ENCODE data around the gene PNRC2. TPM values are rescaled to one million over a fixed set of nuclear protein-coding genes. Genes with fewer than 3 reads are reported as not detected.

Gene PNRC2
- total RNA-seq, 1 experiment from 2014 or later, result 166 TPM

- no peaks in the 10 kb centered on the region for H3K36me3 Mint-ChIP-seq
- H3K4me3 Mint-ChIP-seq, result no peak overlapping the region
- ChIA-PET CTCF (no interaction called here), POLR2A (no interaction called here)
- H3K9me3 Mint-ChIP-seq, result no peaks in the 10 kb centered on the region
- H3K4me1 Mint-ChIP-seq, result no peaks in the 10 kb centered on the region; the same call in 1 of the 2 replicates
- ATAC-seq (no peak), DNase-seq (ENCODE audit: low spot score) (no peak)
- H3K27ac Mint-ChIP-seq, result no peak overlapping the region
- no peak for TF ChIP-seq IRF1 (CRISPR knock-in tag; IDR thresholded peaks at IDR 0.05)
- TF ChIP-seq SMAD3 (CRISPR knock-in tag; IDR thresholded peaks at IDR 0.05; ENCODE audit: borderline replicate concordance), result no peak
- no peak for TF ChIP-seq SMAD4 (CRISPR knock-in tag; IDR thresholded peaks at IDR 0.05)
- no peak for TF ChIP-seq NR2C2 (CRISPR knock-in tag; IDR thresholded peaks at IDR 0.05)
- no peak for TF ChIP-seq HMGA2 (CRISPR knock-in tag; IDR thresholded peaks at IDR 0.05)
- no peak for TF ChIP-seq ZNF671 (CRISPR knock-in tag; IDR thresholded peaks at IDR 0.05)
- no peak for TF ChIP-seq CREM (CRISPR knock-in tag; IDR thresholded peaks at IDR 0.05)
- no peak for TF ChIP-seq ZSCAN18 (CRISPR knock-in tag; IDR thresholded peaks at IDR 0.05)
- TF ChIP-seq MAX (CRISPR knock-in tag; IDR thresholded peaks at IDR 0.05), result no peak
- no peak for TF ChIP-seq ZNF281 (CRISPR knock-in tag; IDR thresholded peaks at IDR 0.05)
- no peak for TF ChIP-seq SP1 (CRISPR knock-in tag; conservative IDR thresholded peaks at IDR 0.05)
- TF ChIP-seq GTF2I (CRISPR knock-in tag; conservative IDR thresholded peaks at IDR 0.05), result no peak
- no peak for TF ChIP-seq ESRRA (CRISPR knock-in tag; IDR thresholded peaks at IDR 0.05; ENCODE audit: borderline replicate concordance)
- TF ChIP-seq MYBL2 (CRISPR knock-in tag; IDR thresholded peaks at IDR 0.05), result no peak
- TF ChIP-seq ZNF121 (CRISPR knock-in tag; IDR thresholded peaks at IDR 0.05), result no peak
- TF ChIP-seq ZNF532 (CRISPR knock-in tag; IDR thresholded peaks at IDR 0.05; ENCODE audit: borderline replicate concordance), result no peak
- no peak for TF ChIP-seq NR3C1 (CRISPR knock-in tag; conservative IDR thresholded peaks at IDR 0.05; ENCODE audit: low read depth)
- TF ChIP-seq PREB (CRISPR knock-in tag; IDR thresholded peaks at IDR 0.05; ENCODE audit: borderline replicate concordance), result no peak
- no peaks in the 10 kb centered on the region; the same call in 1 of the 2 replicates for H3K27me3 Mint-ChIP-seq (ENCODE audit: low read depth)
Measured at GRCh38 chr1:23923592-23924499, 35.8 kb upstream of the PNRC2 start.
